Left renal cortex interstitium (tissue), 4 donors: ENCODE results near the gene IKBKG. TPM values are rescaled to one million over a fixed set of nuclear protein-coding genes. Genes with fewer than 3 reads are reported as not detected.
"Not testable (repeated sequence)": the region's sequence is repeated elsewhere in the genome, so short reads cannot be mapped to it uniquely, and the experiment has no call there.

Experiments used
- DNase-seq, 4 donors: peaks; one replicate each; pipeline ENCODE4 v3.0.0-alpha.2; 2013; ENCODE audit warnings: low read depth in 4 of 4, low spot score in 2 of 4, missing footprints in 1 of 4
- polyA plus RNA-seq, 4 donors: library from polyadenylated mRNA; unstranded; fragments of 120-200 nt; gene quantifications; one replicate each; pipeline ENCODE4 v1.2.1, GENCODE V29; 2013; ENCODE audit not compliant: insufficient read length in 4 of 4

IKBKG gene
- polyA plus RNA-seq, 4 donors: 13.9 to 24.2 (median 19.2) TPM

- DNase-seq: no peak
Measured at GRCh38 chrX:154602226-154602625, 54.8 kb downstream of the IKBKG start.

- no peak for DNase-seq
Measured at GRCh38 chrX:154602766-154603437, 55.5 kb downstream of the IKBKG start.

- no peak for DNase-seq
Measured at GRCh38 chrX:154603438-154604430, 56.3 kb downstream of the IKBKG start.

GRCh38 chrX:154605566-154605965, 58.1 kb downstream of the IKBKG start:
- no peak for DNase-seq

- DNase-seq: no peak
Measured at GRCh38 chrX:154607370-154607769, 60.0 kb downstream of the IKBKG start.

GRCh38 chrX:154607976-154608375, 60.6 kb downstream of the IKBKG start:
- DNase-seq: not testable (repeated sequence)

GRCh38 chrX:154608823-154609222, 61.4 kb downstream of the IKBKG start:
- not testable (repeated sequence) for DNase-seq

GRCh38 chrX:154611146-154611545, 63.7 kb downstream of the IKBKG start:
- DNase-seq: not testable (repeated sequence)

- not testable (repeated sequence) for DNase-seq
Measured at GRCh38 chrX:154613586-154613985, 66.2 kb downstream of the IKBKG start.

Other genes with a start within 250 kb of the IKBKG start
- gene FLNA, start 173.0 kb upstream of the IKBKG start, polyA plus RNA-seq: 100 to 1,000 TPM; 414 to 641 (median 539) TPM
- 10 to 100 TPM; 63.4 to 76.3 (median 74.9) TPM for gene EMD, start 168.3 kb upstream of the IKBKG start, polyA plus RNA-seq
- 1,000 to 10,000 TPM; 3,011 to 4,069 (median 3,093) TPM for gene RPL10, start 149.2 kb upstream of the IKBKG start, polyA plus RNA-seq
- gene DNASE1L1, start 138.4 kb upstream of the IKBKG start, polyA plus RNA-seq: 10 to 100 TPM; 13.2 to 14.8 (median 14.7) TPM
- gene TAFAZZIN, start 136.1 kb upstream of the IKBKG start, polyA plus RNA-seq: 10 to 100 TPM; 26.4 to 51.2 (median 36.5) TPM
- gene ATP6AP1, start 118.9 kb upstream of the IKBKG start, polyA plus RNA-seq: 100 to 1,000 TPM; 142 to 176 (median 157) TPM
- gene GDI1, start 110.5 kb upstream of the IKBKG start, polyA plus RNA-seq: 100 to 1,000 TPM; 104 to 156 (median 137) TPM
- gene FAM50A, start 103.5 kb upstream of the IKBKG start, polyA plus RNA-seq: 10 to 100 TPM; 51.8 to 58.8 (median 57.3) TPM
- 10 to 100 TPM; 34.7 to 66.9 (median 53.3) TPM for gene PLXNA3, start 89.3 kb upstream of the IKBKG start, polyA plus RNA-seq
- 10 to 100 TPM; 11.4 to 19.4 (median 13.4) TPM for gene LAGE3, start 68.3 kb upstream of the IKBKG start, polyA plus RNA-seq
- 10 to 100 TPM; 26.2 to 39.6 (median 30.1) TPM for gene UBL4A, start 61.0 kb upstream of the IKBKG start, polyA plus RNA-seq
- 10 to 100 TPM; 18.3 to 25.0 (median 20.7) TPM for gene SLC10A3, start 57.0 kb upstream of the IKBKG start, polyA plus RNA-seq
- gene FAM3A, start 31.4 kb upstream of the IKBKG start, polyA plus RNA-seq: 10 to 100 TPM; 34.1 to 47.8 (median 40.2) TPM
- gene G6PD, start 774 bp upstream of the IKBKG start, polyA plus RNA-seq: 10 to 100 TPM; 32.4 to 47.8 (median 41.6) TPM
- not detected for gene CTAG1A, start 37.5 kb downstream of the IKBKG start, polyA plus RNA-seq
- gene CTAG1B, start 71.7 kb downstream of the IKBKG start, polyA plus RNA-seq: not detected
- gene CTAG2, start 106.0 kb downstream of the IKBKG start, polyA plus RNA-seq: not detected
- 1 to 10 TPM; 2.0 to 2.4 (median 2.3) TPM for gene GAB3, start 203.5 kb downstream of the IKBKG start, polyA plus RNA-seq
- gene DKC1, start 215.2 kb downstream of the IKBKG start, polyA plus RNA-seq: 10 to 100 TPM; 50.8 to 69.1 (median 62.2) TPM